Left renal cortex interstitium (tissue), 4 donors: Measurements from ENCODE around the gene PLCH1. TPM values are rescaled to one million over a fixed set of nuclear protein-coding genes. Genes with fewer than 3 reads are reported as not detected.

Experiments
- DNase-seq, 4 donors: peaks; one replicate each; pipeline ENCODE4 v3.0.0-alpha.2; 2013; ENCODE audit warnings: low read depth in 4 of 4, low spot score in 2 of 4, missing footprints in 1 of 4
- polyA plus RNA-seq, 4 donors: library from polyadenylated mRNA; unstranded; fragments of 120-200 nt; gene quantifications; one replicate each; pipeline ENCODE4 v1.2.1, GENCODE V29; 2013; ENCODE audit not compliant: insufficient read length in 4 of 4

Gene PLCH1
- polyA plus RNA-seq, 4 donors, result 8.1 to 11.9 (median 9.8) TPM

GRCh38 chr3:155611456-155611855, 133.4 kb downstream of the PLCH1 start:
- DNase-seq, result no peak

GRCh38 chr3:155609586-155609985, 135.3 kb downstream of the PLCH1 start:
- DNase-seq, result no peak

GRCh38 chr3:155608228-155608920, 136.5 kb downstream of the PLCH1 start:
- DNase-seq, result no peak

GRCh38 chr3:155607761-155608160, 137.1 kb downstream of the PLCH1 start:
- no peak for DNase-seq

- no peak for DNase-seq
Measured at GRCh38 chr3:155605571-155605970, 139.3 kb downstream of the PLCH1 start.

- DNase-seq, result no peak
Measured at GRCh38 chr3:155604967-155605366, 139.9 kb downstream of the PLCH1 start.

GRCh38 chr3:155604126-155604525, 140.7 kb downstream of the PLCH1 start:
- no peak for DNase-seq

GRCh38 chr3:155603302-155603701, 141.6 kb downstream of the PLCH1 start:
- no peak for DNase-seq

- DNase-seq, result no peak
Measured at GRCh38 chr3:155602307-155602706, 142.6 kb downstream of the PLCH1 start.

- no peak for DNase-seq
Measured at GRCh38 chr3:155598671-155599070, 146.2 kb downstream of the PLCH1 start.

- DNase-seq, result no peak
Measured at GRCh38 chr3:155596615-155597014, 148.3 kb downstream of the PLCH1 start.

GRCh38 chr3:155595371-155595770, 149.5 kb downstream of the PLCH1 start:
- no peak for DNase-seq

- no peak for DNase-seq
Measured at GRCh38 chr3:155594526-155595187, 150.2 kb downstream of the PLCH1 start.

- DNase-seq, result no peak
Measured at GRCh38 chr3:155587581-155587980, 157.3 kb downstream of the PLCH1 start.

GRCh38 chr3:155585384-155585783, 159.5 kb downstream of the PLCH1 start:
- DNase-seq, result no peak

- no peak for DNase-seq
Measured at GRCh38 chr3:155581579-155581978, 163.3 kb downstream of the PLCH1 start.

GRCh38 chr3:155572085-155572484, 172.8 kb downstream of the PLCH1 start:
- no peak for DNase-seq

GRCh38 chr3:155568295-155568694, 176.6 kb downstream of the PLCH1 start:
- no peak for DNase-seq

- no peak for DNase-seq
Measured at GRCh38 chr3:155560594-155560993, 184.3 kb downstream of the PLCH1 start.

- no peak for DNase-seq
Measured at GRCh38 chr3:155560135-155560534, 184.7 kb downstream of the PLCH1 start.

- no peak for DNase-seq
Measured at GRCh38 chr3:155556531-155556930, 188.3 kb downstream of the PLCH1 start.

- DNase-seq, result no peak
Measured at GRCh38 chr3:155555479-155556060, 189.3 kb downstream of the PLCH1 start.
